GM19240 (cell line): Measurements from ENCODE around the gene DPY19L3.
"Not testable (repeated sequence)": the region's sequence is repeated elsewhere in the genome, so short reads cannot be mapped to it uniquely, and the experiment has no call there.

Experiments used
- DNase-seq: peaks from one replicate; pipeline ENCODE4 v3.0.0; 2011; ENCODE audit warnings: low spot score; ENCODE audit not compliant: insufficient read length

The DPY19L3 gene

GRCh38 chr19:32442650-32443049 is 37.1 kb downstream of the DPY19L3 start:
- DNase-seq, result no peak

- not testable (repeated sequence) for DNase-seq
These were observed 42.0 kb downstream of the DPY19L3 start for GRCh38 chr19:32447534-32447933.

GRCh38 chr19:32448026-32448425 is 42.5 kb downstream of the DPY19L3 start:
- no peak for DNase-seq

GRCh38 chr19:32450217-32450616 is 44.6 kb downstream of the DPY19L3 start:
- DNase-seq, result no peak

GRCh38 chr19:32453736-32454135 is 48.2 kb downstream of the DPY19L3 start:
- DNase-seq, result no peak

- no peak for DNase-seq
These were observed 50.8 kb downstream of the DPY19L3 start for GRCh38 chr19:32456406-32456805.

GRCh38 chr19:32457571-32458158 is 52.1 kb downstream of the DPY19L3 start:
- no peak for DNase-seq

GRCh38 chr19:32458500-32459123 is 53.0 kb downstream of the DPY19L3 start:
- DNase-seq, result no peak

GRCh38 chr19:32459204-32459865 is 53.8 kb downstream of the DPY19L3 start:
- DNase-seq, result no peak

GRCh38 chr19:32460476-32460875 is 54.9 kb downstream of the DPY19L3 start:
- no peak for DNase-seq

GRCh38 chr19:32464279-32464678 is 58.7 kb downstream of the DPY19L3 start:
- DNase-seq, result no peak

- DNase-seq, result no peak
These were observed 59.6 kb downstream of the DPY19L3 start for GRCh38 chr19:32465176-32465575.

- DNase-seq, result no peak
These were observed 64.2 kb downstream of the DPY19L3 start for GRCh38 chr19:32469795-32470194.

- DNase-seq, result no peak
These were observed 65.5 kb downstream of the DPY19L3 start for GRCh38 chr19:32471095-32471494.

GRCh38 chr19:32471811-32472210 is 66.2 kb downstream of the DPY19L3 start:
- no peak for DNase-seq

- no peak for DNase-seq
These were observed 69.8 kb downstream of the DPY19L3 start for GRCh38 chr19:32475141-32476031.

GRCh38 chr19:32476032-32476350 is 70.4 kb downstream of the DPY19L3 start:
- no peak for DNase-seq

GRCh38 chr19:32480321-32480720 is 74.8 kb downstream of the DPY19L3 start:
- DNase-seq, result no peak

- no peak for DNase-seq
These were observed 78.0 kb downstream of the DPY19L3 start for GRCh38 chr19:32483574-32483973.

GRCh38 chr19:32489971-32490370 is 84.4 kb downstream of the DPY19L3 start:
- no peak for DNase-seq

- DNase-seq, result no peak
These were observed 91.8 kb downstream of the DPY19L3 start for GRCh38 chr19:32497391-32497790.

- DNase-seq, result no peak
These were observed 93.2 kb downstream of the DPY19L3 start for GRCh38 chr19:32498648-32499200.
